ENCODE data around the gene ZFC3H1. TPM values are rescaled to one million over a fixed set of nuclear protein-coding genes. Genes with fewer than 3 reads are reported as not detected.
"Not testable (repeated sequence)": the region's sequence is repeated elsewhere in the genome, so short reads cannot be mapped to it uniquely, and the experiment has no call there.

The ZFC3H1 gene
- total and polyA plus RNA-seq, 8 donors: 4.9 to 574 (median 112) TPM

DNA sequence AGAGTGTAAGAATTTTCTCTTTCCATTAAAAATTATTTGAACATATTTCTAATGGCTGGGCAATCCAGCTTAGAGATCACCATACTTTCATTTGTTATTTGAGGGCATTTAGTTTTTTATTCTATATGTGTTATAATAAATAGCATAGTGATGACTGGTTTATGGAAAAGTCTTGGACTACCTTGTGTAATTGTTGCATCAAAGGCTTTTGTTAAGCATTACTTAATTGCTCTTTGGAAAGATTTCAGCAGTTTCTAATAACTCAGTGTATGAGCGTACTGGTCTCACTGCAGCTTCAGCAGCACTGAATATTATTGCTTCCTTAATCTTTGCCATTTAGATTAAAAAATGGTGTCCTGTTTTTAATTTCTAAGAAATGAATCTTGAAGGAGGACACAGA, 45.0 kb upstream of the ZFC3H1 start:
- Histone ChIP-seq H3K4me1 (no peaks in the 10 kb centered on the region), H3K4me3 (no peak overlapping the region), H3K27me3 (no peaks in the 10 kb centered on the region), H3K36me3 (peaks cover 0 to 18% (median 5%) of the 10 kb centered on the region in 4 donors), H3K9me3 (peaks cover 0 to 9% (median 0%) of the 10 kb centered on the region in 4 donors), H3K27ac (no peak overlapping the region)
- no peak for TF ChIP-seq POLR2A (IDR thresholded peaks at IDR 0.05)
- no peak for TF ChIP-seq POLR2AphosphoS5 (IDR thresholded peaks at IDR 0.05)
- no peak for TF ChIP-seq EP300 (IDR thresholded peaks at IDR 0.05)
- TF ChIP-seq, protein P1, sequence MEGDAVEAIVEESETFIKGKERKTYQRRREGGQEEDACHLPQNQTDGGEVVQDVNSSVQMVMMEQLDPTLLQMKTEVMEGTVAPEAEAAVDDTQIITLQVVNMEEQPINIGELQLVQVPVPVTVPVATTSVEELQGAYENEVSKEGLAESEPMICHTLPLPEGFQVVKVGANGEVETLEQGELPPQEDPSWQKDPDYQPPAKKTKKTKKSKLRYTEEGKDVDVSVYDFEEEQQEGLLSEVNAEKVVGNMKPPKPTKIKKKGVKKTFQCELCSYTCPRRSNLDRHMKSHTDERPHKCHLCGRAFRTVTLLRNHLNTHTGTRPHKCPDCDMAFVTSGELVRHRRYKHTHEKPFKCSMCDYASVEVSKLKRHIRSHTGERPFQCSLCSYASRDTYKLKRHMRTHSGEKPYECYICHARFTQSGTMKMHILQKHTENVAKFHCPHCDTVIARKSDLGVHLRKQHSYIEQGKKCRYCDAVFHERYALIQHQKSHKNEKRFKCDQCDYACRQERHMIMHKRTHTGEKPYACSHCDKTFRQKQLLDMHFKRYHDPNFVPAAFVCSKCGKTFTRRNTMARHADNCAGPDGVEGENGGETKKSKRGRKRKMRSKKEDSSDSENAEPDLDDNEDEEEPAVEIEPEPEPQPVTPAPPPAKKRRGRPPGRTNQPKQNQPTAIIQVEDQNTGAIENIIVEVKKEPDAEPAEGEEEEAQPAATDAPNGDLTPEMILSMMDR (IDR thresholded peaks at IDR 0.05): no peak
- 95 to 100% (median 97%) methylated on average over 1 of the region's 1 CpG for WGBS, 5 donors
- intact Hi-C loops (cut with DNase I; ENCODE audit: low total_unique reads): no loop called here
- DNase-seq: no peak

DNA sequence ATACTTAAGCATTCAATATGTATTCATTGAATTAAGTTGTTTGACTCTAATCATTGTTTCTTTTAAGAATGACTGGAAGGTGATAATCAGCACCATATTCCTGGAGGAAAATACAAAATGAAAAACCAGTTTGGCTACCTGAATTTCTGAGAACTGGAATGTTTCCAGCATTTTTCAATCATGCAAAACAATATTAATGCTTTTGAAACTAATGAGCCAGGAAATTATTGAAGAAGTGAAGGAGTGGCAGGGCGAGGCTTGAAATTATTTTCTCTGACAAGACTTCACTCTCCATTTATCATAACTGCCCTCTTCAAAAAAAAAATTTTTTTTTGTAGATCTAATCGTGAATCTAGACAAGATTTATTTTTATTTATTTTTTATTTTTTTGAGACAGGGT, 41.3 kb upstream of the ZFC3H1 start:
- DNase-seq: no peak
- H3K4me3 ChIP-seq: no peak overlapping the region
- WGBS, 5 donors: 68 to 77% (median 71%) methylated on average over 2 of the region's 2 CpGs
- intact Hi-C loops (cut with DNase I; ENCODE audit: low total_unique reads): no loop called here
- H3K36me3 ChIP-seq: peaks cover 0 to 47% (median 28%) of the 10 kb centered on the region in 4 donors
- H3K27ac ChIP-seq: no peak overlapping the region
- no peaks in the 10 kb centered on the region for H3K9me3 ChIP-seq
- no peak for TF ChIP-seq POLR2A (IDR thresholded peaks at IDR 0.05)
- TF ChIP-seq, protein P1 (IDR thresholded peaks at IDR 0.05): no peak
- TF ChIP-seq POLR2AphosphoS5 (IDR thresholded peaks at IDR 0.05): no peak
- TF ChIP-seq EP300 (IDR thresholded peaks at IDR 0.05): no peak
- H3K4me1 ChIP-seq: no peaks in the 10 kb centered on the region
- no peaks in the 10 kb centered on the region for H3K27me3 ChIP-seq

DNA sequence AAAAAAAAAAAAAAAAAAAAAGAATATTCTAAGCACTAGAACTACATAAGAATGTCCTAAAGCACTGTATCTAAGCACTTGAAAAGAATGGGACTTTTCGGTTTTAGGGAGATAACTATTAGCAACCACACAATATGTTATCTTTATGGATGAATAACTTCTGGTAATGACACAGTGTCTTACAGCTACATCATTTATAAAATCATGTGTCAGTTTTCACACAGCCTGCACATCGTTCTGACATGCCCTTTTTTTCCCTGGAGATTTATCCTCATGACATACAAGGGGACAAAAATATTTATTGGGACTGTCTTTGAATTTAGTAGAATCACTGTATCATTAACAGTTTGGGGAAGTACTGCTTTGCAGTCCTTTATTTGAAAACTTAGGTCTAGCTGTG, 39.6 kb upstream of the ZFC3H1 start:
- no peaks in the 10 kb centered on the region for H3K27me3 ChIP-seq
- H3K4me3 ChIP-seq: no peak overlapping the region
- intact Hi-C loops (cut with DNase I; ENCODE audit: low total_unique reads): no loop called here
- peaks cover 11 to 61% (median 45%) of the 10 kb centered on the region in 4 donors for H3K36me3 ChIP-seq
- H3K9me3 ChIP-seq: no peaks in the 10 kb centered on the region
- H3K27ac ChIP-seq: no peak overlapping the region
- no peak for DNase-seq
- TF ChIP-seq, protein P1 (IDR thresholded peaks at IDR 0.05): no peak
- no peak for TF ChIP-seq EP300 (IDR thresholded peaks at IDR 0.05)
- no peak for TF ChIP-seq POLR2AphosphoS5 (IDR thresholded peaks at IDR 0.05)
- no peak for TF ChIP-seq POLR2A (IDR thresholded peaks at IDR 0.05)
- WGBS, 5 donors: 81 to 91% (median 85%) methylated on average over 2 of the region's 2 CpGs
- no peaks in the 10 kb centered on the region for H3K4me1 ChIP-seq

DNA sequence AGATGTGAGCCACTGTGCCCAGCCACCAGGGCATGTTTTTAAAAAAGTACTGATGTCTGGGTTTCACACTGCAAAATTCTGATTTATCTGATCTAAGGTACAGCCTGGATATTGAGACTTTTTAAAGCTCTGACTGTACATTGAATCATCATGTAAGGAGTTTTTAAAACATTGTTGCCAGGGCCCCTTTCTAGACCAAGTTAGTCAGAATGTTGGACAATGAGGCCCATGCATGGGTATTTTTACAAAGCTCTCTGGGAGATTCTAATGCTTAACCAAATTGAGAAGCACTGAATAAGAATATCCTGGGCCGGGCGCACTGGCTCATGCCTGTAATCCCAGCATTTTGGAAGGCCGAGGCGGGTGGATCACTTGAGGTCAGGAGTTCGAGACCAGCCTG, 38.9 kb upstream of the ZFC3H1 start:
- DNase-seq: no peak
- Histone ChIP-seq H3K4me3 (no peak overlapping the region), H3K27me3 (no peaks in the 10 kb centered on the region), H3K4me1 (no peaks in the 10 kb centered on the region), H3K36me3 (peaks cover 15 to 67% (median 51%) of the 10 kb centered on the region in 4 donors), H3K27ac (no peak overlapping the region), H3K9me3 (no peaks in the 10 kb centered on the region)
- WGBS, 5 donors: 94 to 100% (median 95%) methylated on average over 5 of the region's 5 CpGs
- no peak for TF ChIP-seq POLR2A (IDR thresholded peaks at IDR 0.05)
- TF ChIP-seq, protein P1 (IDR thresholded peaks at IDR 0.05): no peak
- TF ChIP-seq EP300 (IDR thresholded peaks at IDR 0.05): no peak
- TF ChIP-seq POLR2AphosphoS5 (IDR thresholded peaks at IDR 0.05): no peak
- intact Hi-C loops (cut with DNase I; ENCODE audit: low total_unique reads): no loop called here

DNA sequence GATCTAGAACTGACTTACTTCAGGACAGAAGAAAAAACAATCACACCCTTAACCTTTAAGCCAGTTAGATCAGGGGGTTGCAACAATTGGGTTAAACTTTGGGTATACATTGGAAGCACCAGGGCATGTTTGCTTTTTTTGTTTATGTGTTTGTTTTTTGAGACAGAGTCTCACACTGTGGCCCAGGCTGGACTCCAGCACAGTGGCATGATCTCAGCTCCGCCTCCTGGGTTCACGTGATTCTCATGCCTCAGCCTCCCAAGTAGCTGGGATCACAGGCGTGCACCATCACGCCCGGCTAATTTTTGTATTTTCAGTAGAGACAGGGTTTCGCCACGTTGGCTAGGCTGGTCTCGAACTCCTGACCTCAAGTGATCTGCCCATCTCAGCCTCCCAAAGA, 38.5 kb upstream of the ZFC3H1 start:
- H3K9me3 ChIP-seq; intact Hi-C loops (cut with DNase I; ENCODE audit: low total_unique reads); H3K4me1 ChIP-seq; DNase-seq; H3K27ac ChIP-seq; H3K27me3 ChIP-seq; H3K4me3 ChIP-seq: not testable (repeated sequence)
- 90 to 96% (median 92%) methylated on average over 8 of the region's 8 CpGs for WGBS, 5 donors
- peaks cover 19 to 71% (median 56%) of the 10 kb centered on the region in 4 donors for H3K36me3 ChIP-seq

Data from stomach (tissue), 9 donors.